Thoracic aorta (tissue), 2 donors: Measurements from ENCODE around the gene ZP2. TPM values are rescaled to one million over a fixed set of nuclear protein-coding genes. Genes with fewer than 3 reads are reported as not detected.
"Not testable (repeated sequence)": the region's sequence is repeated elsewhere in the genome, so short reads cannot be mapped to it uniquely, and the experiment has no call there.

Experiments used
- ATAC-seq: fragments of 150-250 bp; one replicate; pipeline ENCODE4 v1.8.0; 2017; ENCODE audit warnings: low read depth; ENCODE audit not compliant: insufficient number of reproducible peaks, low FRiP score
- DNase-seq: peaks from one replicate; pipeline ENCODE4 v3.0.0-alpha.2; 2020; ENCODE audit warnings: low spot score
- H3K27ac ChIP-seq, 2 donors: fragments of 200-600 bp; sonication (generic); 1 replicate in 1 of 2; 2 replicates in 1 of 2; pipeline ENCODE4 v1.5.1; 2016; ENCODE audit warnings: mild to moderate bottlenecking in 2 of 2, moderate library complexity in 2 of 2
- H3K27me3 ChIP-seq: fragments of 200-600 bp; sonication (generic); replicated peaks from 2 replicates; pipeline ENCODE4 v1.6.0; 2016; ENCODE audit warnings: mild to moderate bottlenecking; ENCODE audit not compliant: insufficient read depth
- H3K36me3 ChIP-seq: fragments of 200-600 bp; sonication (generic); one replicate; pipeline ENCODE4 v1.5.1; 2016
- H3K4me1 ChIP-seq, 2 donors: fragments of 200-600 bp; sonication (generic); 1 replicate in 1 of 2; 2 replicates in 1 of 2; pipeline versions ENCODE4 v1.5.1 to v1.6.0; 2016; ENCODE audit warnings: low read depth in 2 of 2, mild to moderate bottlenecking in 1 of 2; ENCODE audit not compliant: control insufficient read depth in 1 of 2
- H3K4me3 ChIP-seq: fragments of 200-600 bp; sonication (generic); 2 replicates; pipeline ENCODE4 v1.5.1; 2016; ENCODE audit warnings: mild to moderate bottlenecking
- H3K9me3 ChIP-seq: fragments of 200-600 bp; sonication (generic); 2 replicates; pipeline ENCODE4 v1.5.1; 2016
- total RNA-seq, 2 donors: library from RNA; depleted of rRNA; stranded (reverse); fragments of >200 nt; gene quantifications; one replicate each; pipeline versions ENCODE4 v1.1.0 to v1.2.3, GENCODE V29; 2016
- TF ChIP-seq, protein P1 (sequence below): fragments of 200-600 bp; sonication (generic); IDR thresholded peaks from one replicate; pipeline ENCODE4 v1.5.1; 2019; ENCODE audit warnings: antibody characterized with exemption

Gene ZP2
- total RNA-seq, 2 donors from 2014 or later, result not detected

DNA sequence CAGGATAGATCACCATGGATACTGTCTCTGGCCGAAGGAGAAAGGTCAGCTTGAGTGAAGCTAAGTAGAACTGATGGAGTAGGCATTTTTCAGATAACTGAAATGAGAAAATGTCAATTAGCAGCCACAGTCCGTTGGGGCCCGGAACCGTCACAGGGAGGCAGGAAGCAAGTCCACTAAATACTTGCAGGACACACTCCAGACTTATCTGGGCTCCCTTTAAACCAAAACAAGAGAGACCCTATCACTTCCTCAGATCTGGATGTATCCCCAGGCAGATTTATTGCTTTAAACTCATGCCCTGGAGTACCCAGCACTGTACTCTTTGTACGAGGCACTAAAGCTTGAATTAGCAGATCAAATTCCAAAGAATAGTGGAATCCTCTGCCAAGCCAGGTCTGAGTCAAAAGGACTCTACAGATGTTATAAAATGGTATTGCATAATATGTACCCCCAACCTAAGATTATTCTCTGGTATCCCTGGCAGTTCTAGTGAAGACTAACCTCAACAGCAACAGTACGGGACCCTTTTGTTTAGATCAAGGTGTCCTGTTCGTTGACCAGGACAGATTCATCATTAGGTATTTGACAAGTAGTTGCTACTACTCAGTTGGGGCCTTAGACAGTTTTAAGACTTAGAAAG lies 8.1 kb downstream of the ZP2 start:
- H3K4me3 ChIP-seq, result no peak overlapping the region
- no peak overlapping the region for H3K27ac ChIP-seq
- H3K4me1 ChIP-seq, result no peaks in the 10 kb centered on the region
- H3K9me3 ChIP-seq, result no peaks in the 10 kb centered on the region
- ATAC-seq, result no peak
- TF ChIP-seq, protein P1, sequence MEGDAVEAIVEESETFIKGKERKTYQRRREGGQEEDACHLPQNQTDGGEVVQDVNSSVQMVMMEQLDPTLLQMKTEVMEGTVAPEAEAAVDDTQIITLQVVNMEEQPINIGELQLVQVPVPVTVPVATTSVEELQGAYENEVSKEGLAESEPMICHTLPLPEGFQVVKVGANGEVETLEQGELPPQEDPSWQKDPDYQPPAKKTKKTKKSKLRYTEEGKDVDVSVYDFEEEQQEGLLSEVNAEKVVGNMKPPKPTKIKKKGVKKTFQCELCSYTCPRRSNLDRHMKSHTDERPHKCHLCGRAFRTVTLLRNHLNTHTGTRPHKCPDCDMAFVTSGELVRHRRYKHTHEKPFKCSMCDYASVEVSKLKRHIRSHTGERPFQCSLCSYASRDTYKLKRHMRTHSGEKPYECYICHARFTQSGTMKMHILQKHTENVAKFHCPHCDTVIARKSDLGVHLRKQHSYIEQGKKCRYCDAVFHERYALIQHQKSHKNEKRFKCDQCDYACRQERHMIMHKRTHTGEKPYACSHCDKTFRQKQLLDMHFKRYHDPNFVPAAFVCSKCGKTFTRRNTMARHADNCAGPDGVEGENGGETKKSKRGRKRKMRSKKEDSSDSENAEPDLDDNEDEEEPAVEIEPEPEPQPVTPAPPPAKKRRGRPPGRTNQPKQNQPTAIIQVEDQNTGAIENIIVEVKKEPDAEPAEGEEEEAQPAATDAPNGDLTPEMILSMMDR, result no peak
- no peaks in the 10 kb centered on the region for H3K36me3 ChIP-seq
- no peak for DNase-seq
- H3K27me3 ChIP-seq, result no peaks in the 10 kb centered on the region

DNA sequence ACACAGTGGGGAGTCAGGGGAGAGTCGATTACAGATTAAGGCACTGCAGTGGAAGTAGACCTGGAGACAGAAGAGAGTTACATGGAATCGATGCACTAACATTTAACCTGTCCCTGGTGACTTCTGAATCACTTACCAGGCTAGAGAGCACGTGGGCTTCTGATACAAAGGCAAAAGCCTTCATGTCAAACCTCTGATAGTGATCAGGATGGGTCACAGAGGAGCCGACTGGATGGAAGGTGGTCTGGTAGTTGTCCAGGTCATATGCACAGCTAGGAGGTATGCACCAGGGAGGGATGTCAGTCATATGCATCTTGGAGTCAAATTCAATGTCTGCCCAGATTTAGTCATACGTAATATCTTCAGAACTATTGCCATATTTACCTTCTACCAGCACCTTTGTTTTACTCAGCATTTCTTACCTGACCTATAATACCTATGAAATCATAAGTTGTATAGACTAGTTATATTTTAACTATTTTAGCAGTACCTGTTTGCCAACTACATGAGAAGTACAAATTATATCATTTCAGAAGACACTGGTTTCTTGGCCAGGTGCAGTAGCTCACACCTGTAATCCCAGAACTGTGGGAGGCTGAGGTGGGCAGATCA lies 11.7 kb downstream of the ZP2 start:
- no peaks in the 10 kb centered on the region for H3K4me1 ChIP-seq
- no peaks in the 10 kb centered on the region for H3K9me3 ChIP-seq
- H3K27me3 ChIP-seq, result no peaks in the 10 kb centered on the region
- ATAC-seq (no peak), DNase-seq (no peak)
- no peak overlapping the region for H3K4me3 ChIP-seq
- H3K27ac ChIP-seq, result no peak overlapping the region
- TF ChIP-seq, protein P1, result no peak
- H3K36me3 ChIP-seq, result no peaks in the 10 kb centered on the region

DNA sequence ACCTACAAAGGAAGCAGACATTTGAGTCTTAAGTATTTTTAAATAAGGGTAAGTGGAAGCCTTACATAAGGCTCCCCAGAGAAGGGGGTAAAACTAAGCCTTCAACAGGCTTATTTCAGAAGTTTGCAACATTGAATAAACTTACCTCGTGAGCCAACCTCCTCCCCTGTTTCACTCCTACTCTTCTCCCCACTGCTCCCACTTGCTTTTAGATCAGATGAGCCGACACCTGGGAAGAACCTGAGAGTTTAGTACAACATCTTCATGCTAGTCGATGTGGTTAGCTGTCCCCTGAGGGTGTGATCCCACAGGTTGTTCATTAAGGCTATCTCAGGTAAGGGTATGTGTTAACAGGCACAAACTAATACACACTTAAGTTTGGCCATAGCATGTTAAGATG lies 13.8 kb downstream of the ZP2 start:
- Histone ChIP-seq H3K9me3 (no peaks in the 10 kb centered on the region), H3K36me3 (no peaks in the 10 kb centered on the region), H3K4me3 (no peak overlapping the region), H3K4me1 (no peaks in the 10 kb centered on the region), H3K27ac (no peak overlapping the region), H3K27me3 (no peaks in the 10 kb centered on the region)
- ATAC-seq (no peak), DNase-seq (no peak)
- TF ChIP-seq, protein P1, result no peak

DNA sequence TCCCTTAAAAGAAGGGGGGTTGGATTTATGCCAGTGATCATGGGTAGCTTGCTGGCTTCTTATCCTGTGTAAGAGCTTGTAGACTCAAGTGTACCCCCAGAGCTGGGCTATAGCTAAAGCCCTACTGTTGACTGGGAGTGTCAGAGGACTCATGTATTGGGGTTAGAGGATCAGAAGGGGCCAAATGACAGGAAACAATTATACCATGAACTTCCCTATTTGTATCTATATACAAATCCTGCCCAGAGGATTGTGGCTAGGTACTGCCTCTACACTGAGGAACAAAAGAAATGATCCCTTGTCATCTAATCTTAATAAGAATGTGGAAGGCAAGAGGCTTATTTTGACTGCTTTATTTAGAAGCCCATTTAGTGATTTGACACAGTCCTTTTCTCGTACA lies 14.3 kb downstream of the ZP2 start:
- Histone ChIP-seq H3K36me3 (no peaks in the 10 kb centered on the region), H3K9me3 (no peaks in the 10 kb centered on the region), H3K27ac (no peak overlapping the region), H3K4me3 (no peak overlapping the region), H3K4me1 (no peaks in the 10 kb centered on the region), H3K27me3 (no peaks in the 10 kb centered on the region)
- DNase-seq (no peak), ATAC-seq (no peak)
- TF ChIP-seq, protein P1, result no peak

DNA sequence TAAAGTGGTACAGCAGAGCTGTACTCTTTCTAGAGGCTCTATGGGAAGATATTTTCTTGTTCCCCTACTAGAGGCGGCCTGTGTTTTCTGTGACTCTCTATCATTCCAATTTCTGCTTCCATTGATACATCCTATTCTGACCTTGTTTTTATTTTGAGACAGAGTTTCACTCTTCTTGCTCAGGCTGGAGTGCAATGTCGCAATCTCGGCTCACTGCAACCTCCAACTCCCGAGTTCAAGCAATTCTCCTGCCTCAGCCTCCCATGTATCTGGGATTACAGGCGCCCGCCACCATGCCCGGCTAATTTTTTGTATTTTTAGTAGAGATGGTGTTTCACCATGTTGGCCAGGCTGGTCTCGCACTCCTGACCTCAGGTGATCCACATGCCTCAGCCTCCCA lies 16.0 kb downstream of the ZP2 start:
- not testable (repeated sequence) for H3K36me3 ChIP-seq, H3K27me3 ChIP-seq, ATAC-seq, DNase-seq, H3K27ac ChIP-seq, H3K9me3 ChIP-seq, H3K4me1 ChIP-seq, H3K4me3 ChIP-seq
